OCI-LY7 (cell line): ENCODE data around the gene PCDH9.

Experiments used
- CTCF ChIP-seq: fragments of 200-600 bp; sonication (generic); conservative IDR thresholded peaks from 2 replicates; pipeline ENCODE4 v1.5.1; 2014; ENCODE audit warnings: mild to moderate bottlenecking, antibody characterized with exemption, low read length, moderate library complexity, mixed read lengths
- EZH2phosphoT487 ChIP-seq: fragments of 200-600 bp; sonication (generic); IDR thresholded peaks from 2 replicates; pipeline ENCODE4 v1.6.1; 2018; ENCODE audit warnings: low read depth, borderline replicate concordance, mild to moderate bottlenecking, mixed run types, antibody characterized with exemption, low read length, moderate library complexity, mixed read lengths

GRCh38 chr13:66296328-66296727, 933.8 kb downstream of the PCDH9 start:
- TF ChIP-seq CTCF = no peak
- TF ChIP-seq EZH2phosphoT487 = no peak
